Subcutaneous abdominal adipose tissue (tissue), 5 donors: ENCODE data around the gene ASB9.

Experiments used
- H3K27ac ChIP-seq: one replicate; pipeline ENCODE4 v1.7.0; 2013; ENCODE audit warnings: low read depth, mild to moderate bottlenecking, inconsistent platforms, low read length, moderate library complexity
- H3K27me3 ChIP-seq, 5 donors: one replicate each; pipeline ENCODE4 v1.7.0; 2013; ENCODE audit warnings: low read length in 5 of 5, inconsistent platforms in 1 of 5; ENCODE audit not compliant: control insufficient read depth in 5 of 5, insufficient read depth in 4 of 5
- H3K36me3 ChIP-seq, 5 donors: one replicate each; pipeline ENCODE4 v1.7.0; 2013; ENCODE audit warnings: low read length in 5 of 5; ENCODE audit not compliant: control insufficient read depth in 5 of 5, insufficient read depth in 5 of 5
- H3K4me1 ChIP-seq, 5 donors: one replicate each; pipeline ENCODE4 v1.7.0; 2013; ENCODE audit warnings: low read length in 5 of 5, mild to moderate bottlenecking in 3 of 5, moderate library complexity in 1 of 5; ENCODE audit not compliant: control insufficient read depth in 5 of 5, insufficient read depth in 5 of 5
- H3K4me3 ChIP-seq, 5 donors: one replicate each; pipeline ENCODE4 v1.7.0; 2013; ENCODE audit warnings: low read length in 5 of 5, low read depth in 1 of 5
- H3K9ac ChIP-seq, 5 donors: one replicate each; pipeline ENCODE4 v1.7.0; 2013; ENCODE audit warnings: low read length in 5 of 5, mild to moderate bottlenecking in 4 of 5, moderate library complexity in 3 of 5
- H3K9me3 ChIP-seq, 5 donors: one replicate each; pipeline ENCODE4 v1.7.0; 2013; ENCODE audit warnings: low read length in 5 of 5; ENCODE audit not compliant: control insufficient read depth in 5 of 5
- donor health status: healthy.
- donor health status: healthy.
- donor health status: healthy.
- donor health status: healthy.
- donor health status: healthy.

The ASB9 gene

DNA sequence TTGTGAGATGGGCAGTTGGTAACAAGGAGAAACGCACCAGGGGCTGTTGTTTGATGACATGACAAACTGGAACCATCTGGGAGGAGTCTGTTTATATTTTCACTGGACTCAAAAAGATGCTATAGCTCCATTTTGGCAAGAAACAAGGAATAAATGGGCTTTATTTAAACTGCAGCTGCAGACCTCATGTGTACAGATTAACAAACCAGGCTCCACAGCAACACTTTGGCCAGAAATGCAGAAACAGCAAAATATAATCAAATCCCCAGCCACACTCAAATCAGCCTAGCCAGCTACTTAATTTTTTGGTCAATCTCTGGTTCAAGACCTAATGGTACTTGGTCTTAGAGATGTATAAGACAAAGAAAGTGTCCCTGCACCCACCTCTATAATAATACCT, 52.7 kb downstream of the ASB9 start:
- H3K4me1 ChIP-seq = no peaks in the 10 kb centered on the region
- no peak overlapping the region for H3K9ac ChIP-seq
- H3K27ac ChIP-seq = no peak overlapping the region
- H3K4me3 ChIP-seq = no peak overlapping the region
- H3K27me3 ChIP-seq = peaks cover 0 to 17% (median 3%) of the 10 kb centered on the region in 5 donors
- H3K9me3 ChIP-seq = no peaks in the 10 kb centered on the region
- H3K36me3 ChIP-seq = no peaks in the 10 kb centered on the region

DNA sequence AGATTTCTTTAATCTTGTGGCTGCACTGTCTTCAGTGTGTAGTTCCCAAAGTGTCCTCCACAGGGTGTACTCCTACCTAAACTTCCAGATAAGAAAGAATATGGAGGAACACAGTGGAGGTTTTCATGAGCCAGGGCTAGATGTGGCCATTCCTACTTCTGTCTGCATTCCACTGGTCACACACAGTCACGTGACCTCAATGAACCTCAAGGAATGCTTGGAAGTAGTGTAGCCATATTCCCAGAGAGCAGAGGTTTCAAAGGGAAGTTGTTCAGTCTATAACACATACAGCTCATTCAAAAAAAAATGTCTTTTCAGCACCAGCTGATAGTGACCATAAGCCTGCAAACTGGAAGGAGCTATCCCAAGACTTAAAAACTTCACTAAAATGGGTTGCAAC, 53.6 kb downstream of the ASB9 start:
- Histone ChIP-seq H3K27ac (no peak overlapping the region), H3K9me3 (no peaks in the 10 kb centered on the region), H3K9ac (no peak overlapping the region), H3K36me3 (no peaks in the 10 kb centered on the region), H3K27me3 (peaks cover 0 to 17% (median 3%) of the 10 kb centered on the region in 5 donors), H3K4me3 (no peak overlapping the region), H3K4me1 (no peaks in the 10 kb centered on the region)

DNA sequence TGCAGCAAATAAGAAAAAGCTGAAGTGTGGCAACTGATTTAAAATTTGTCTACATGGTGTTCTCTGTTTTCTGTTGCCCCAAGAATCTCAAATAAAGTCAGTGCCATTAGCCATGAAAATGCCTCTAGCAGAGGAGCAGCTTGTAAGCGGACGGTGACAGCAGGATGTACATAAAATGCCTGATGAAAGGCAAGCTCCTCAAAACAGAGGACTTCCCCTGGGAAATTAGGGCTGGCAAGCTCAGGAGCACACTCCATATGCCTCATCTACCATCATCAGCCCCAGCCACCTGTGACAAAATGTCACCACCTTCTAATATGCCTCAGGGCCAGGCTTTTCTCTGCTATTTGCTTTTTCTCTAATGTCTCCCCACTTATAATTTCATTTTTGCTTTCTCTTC, 54.5 kb downstream of the ASB9 start:
- no peak overlapping the region for H3K4me3 ChIP-seq
- no peaks in the 10 kb centered on the region for H3K36me3 ChIP-seq
- H3K4me1 ChIP-seq = peaks cover 0 to under 1% (median 0%) of the 10 kb centered on the region in 5 donors
- no peak overlapping the region for H3K27ac ChIP-seq
- peaks cover 0 to 17% (median 3%) of the 10 kb centered on the region in 5 donors for H3K27me3 ChIP-seq
- no peak overlapping the region for H3K9ac ChIP-seq
- H3K9me3 ChIP-seq = no peaks in the 10 kb centered on the region

DNA sequence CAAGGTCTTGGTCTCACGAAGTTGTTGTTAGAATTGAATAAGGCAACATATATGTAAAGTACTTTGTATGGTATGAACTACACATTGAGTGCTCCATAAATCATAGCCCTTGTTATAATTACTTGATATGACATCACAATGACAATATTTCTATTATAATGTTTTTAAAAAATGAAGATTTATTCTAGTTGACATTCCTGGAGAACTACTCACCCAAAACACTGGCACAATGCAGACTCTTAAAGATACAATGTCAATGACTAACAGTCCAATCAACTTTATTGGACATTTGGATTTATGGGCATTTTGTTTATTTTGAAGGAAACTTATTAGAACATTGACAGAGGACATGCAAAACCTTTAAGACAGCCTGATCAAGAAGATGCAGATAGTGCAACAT, 55.3 kb downstream of the ASB9 start:
- Histone ChIP-seq H3K36me3 (no peaks in the 10 kb centered on the region), H3K9ac (no peak overlapping the region), H3K9me3 (no peaks in the 10 kb centered on the region), H3K4me3 (no peak overlapping the region), H3K27me3 (peaks cover 0 to 14% (median 3%) of the 10 kb centered on the region in 5 donors), H3K4me1 (peaks cover 0 to 2% (median 0%) of the 10 kb centered on the region in 5 donors), H3K27ac (no peak overlapping the region)

DNA sequence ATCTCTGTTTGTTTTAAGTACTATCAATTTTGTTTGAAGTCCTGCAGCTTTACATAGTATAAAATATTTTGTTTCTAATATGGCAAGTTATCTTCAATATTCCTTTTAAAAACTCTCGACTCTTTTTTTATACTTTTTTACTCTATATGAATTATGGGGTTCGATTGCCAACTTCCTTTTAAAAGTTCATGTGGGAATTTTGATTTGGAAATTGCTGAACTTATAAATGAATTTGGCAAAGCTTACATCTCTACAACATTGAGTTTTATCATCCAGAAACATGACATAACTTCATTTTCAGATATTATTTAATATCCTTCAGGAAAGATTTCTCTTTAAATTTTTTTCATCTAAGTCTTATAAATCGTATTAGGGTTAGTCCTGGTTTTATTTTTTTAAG, 60.8 kb downstream of the ASB9 start:
- no peak overlapping the region for H3K27ac ChIP-seq
- H3K4me1 ChIP-seq = peaks cover 0 to 2% (median 0%) of the 10 kb centered on the region in 5 donors
- H3K27me3 ChIP-seq = peaks cover 0 to 3% (median 0%) of the 10 kb centered on the region in 5 donors
- H3K9ac ChIP-seq = no peak overlapping the region
- H3K4me3 ChIP-seq = no peak overlapping the region
- H3K9me3 ChIP-seq = no peaks in the 10 kb centered on the region
- H3K36me3 ChIP-seq = no peaks in the 10 kb centered on the region

DNA sequence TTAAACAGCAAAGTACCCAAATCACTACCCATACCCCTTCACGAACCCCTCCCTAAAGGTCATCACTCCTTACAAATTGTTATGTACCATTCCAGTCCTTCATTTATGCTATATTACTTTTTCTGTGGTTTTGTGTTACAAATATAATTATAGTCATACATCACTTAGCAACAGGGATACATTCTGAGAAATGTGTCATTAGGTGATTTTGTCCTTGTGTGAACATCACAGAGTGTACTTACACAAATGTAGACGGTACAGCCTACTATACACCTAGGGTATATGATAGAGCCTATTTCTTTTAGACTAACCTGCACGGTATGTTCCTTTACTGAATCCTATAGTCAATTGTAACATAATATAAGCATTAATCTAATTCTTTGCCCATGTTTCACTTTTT, 61.9 kb downstream of the ASB9 start:
- H3K36me3 ChIP-seq = no peaks in the 10 kb centered on the region
- H3K4me3 ChIP-seq = no peak overlapping the region
- H3K4me1 ChIP-seq = peaks cover 0 to 2% (median 0%) of the 10 kb centered on the region in 5 donors
- H3K9me3 ChIP-seq = no peaks in the 10 kb centered on the region
- H3K27me3 ChIP-seq = peaks cover 0 to 3% (median 0%) of the 10 kb centered on the region in 5 donors
- H3K9ac ChIP-seq = no peak overlapping the region
- H3K27ac ChIP-seq = no peak overlapping the region

DNA sequence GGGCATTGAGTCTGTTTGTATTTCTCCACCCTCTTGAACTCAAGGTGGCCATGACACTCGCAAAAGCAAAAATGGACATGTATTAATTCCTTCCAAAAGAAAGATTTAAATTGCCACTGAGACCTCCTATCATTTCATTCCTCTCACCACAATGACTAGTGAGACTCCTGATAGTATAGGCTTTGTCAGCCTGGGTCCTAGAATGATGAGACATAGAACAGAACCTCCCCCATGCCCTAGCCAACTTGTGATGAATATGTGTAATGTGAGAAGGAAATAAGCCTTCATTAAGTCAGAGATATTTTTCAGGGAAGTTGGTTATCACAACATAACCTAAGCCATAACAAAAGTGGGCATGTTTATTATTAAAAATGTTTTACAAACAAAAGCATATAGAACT, 62.5 kb downstream of the ASB9 start:
- H3K36me3 ChIP-seq = no peaks in the 10 kb centered on the region
- peaks cover 0 to 2% (median 0%) of the 10 kb centered on the region in 5 donors for H3K4me1 ChIP-seq
- no peak overlapping the region for H3K27ac ChIP-seq
- no peak overlapping the region for H3K9ac ChIP-seq
- H3K4me3 ChIP-seq = no peak overlapping the region
- H3K9me3 ChIP-seq = no peaks in the 10 kb centered on the region
- H3K27me3 ChIP-seq = peaks cover 0 to 3% (median 0%) of the 10 kb centered on the region in 5 donors

DNA sequence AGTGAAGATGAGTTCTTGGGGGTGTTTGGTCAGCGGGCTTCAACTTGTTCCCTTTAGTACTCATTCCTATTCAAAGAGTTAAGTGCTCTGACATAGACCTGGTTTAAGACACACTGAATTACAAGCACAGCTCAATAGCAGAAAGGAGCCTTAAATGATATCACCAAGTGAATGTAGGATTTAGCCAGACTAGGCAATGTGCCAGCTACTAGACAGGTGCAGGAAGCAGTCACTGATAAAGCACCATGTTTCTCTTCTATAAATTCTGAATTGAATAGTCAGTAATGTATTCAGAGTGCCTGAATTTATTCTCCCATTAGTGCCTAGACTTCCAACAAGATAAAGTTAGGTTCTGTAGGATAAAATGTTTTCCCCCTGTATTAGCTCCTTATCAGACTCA, 63.6 kb downstream of the ASB9 start:
- Histone ChIP-seq H3K36me3 (no peaks in the 10 kb centered on the region), H3K9me3 (no peaks in the 10 kb centered on the region), H3K27me3 (peaks cover 0 to 3% (median 3%) of the 10 kb centered on the region in 5 donors), H3K4me3 (no peak overlapping the region), H3K27ac (no peak overlapping the region), H3K4me1 (peaks cover 0 to 2% (median 0%) of the 10 kb centered on the region in 5 donors), H3K9ac (no peak overlapping the region)

DNA sequence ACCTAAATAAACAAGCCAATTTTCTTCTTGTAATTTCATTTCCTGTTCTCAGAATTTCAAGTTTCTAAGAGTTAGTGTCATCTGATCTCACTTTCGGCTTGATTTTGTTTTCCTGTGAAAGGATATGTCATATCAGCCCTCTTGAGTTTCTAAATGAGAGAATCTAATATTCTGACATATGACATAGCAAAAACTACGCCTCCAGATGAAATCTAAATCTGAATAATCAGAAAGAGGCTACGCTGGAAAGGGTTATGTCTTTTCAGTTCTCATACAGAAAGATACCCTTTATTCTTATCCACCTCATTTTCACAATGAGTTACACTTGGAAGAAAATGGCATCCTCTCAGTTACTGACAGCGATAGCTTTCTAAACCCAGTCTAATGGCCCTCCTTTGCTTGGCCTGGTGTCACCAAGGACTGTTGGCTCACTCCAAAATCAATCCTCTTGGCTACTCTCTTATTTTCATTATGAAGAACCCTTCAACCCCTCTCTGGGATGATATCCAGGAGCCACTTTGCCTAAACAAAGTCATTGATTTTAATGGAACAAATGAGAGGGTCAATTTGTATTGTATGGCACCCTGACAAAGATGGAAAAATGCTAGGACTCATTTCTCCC, 65.6 kb downstream of the ASB9 start:
- H3K4me1 ChIP-seq = no peaks in the 10 kb centered on the region

DNA sequence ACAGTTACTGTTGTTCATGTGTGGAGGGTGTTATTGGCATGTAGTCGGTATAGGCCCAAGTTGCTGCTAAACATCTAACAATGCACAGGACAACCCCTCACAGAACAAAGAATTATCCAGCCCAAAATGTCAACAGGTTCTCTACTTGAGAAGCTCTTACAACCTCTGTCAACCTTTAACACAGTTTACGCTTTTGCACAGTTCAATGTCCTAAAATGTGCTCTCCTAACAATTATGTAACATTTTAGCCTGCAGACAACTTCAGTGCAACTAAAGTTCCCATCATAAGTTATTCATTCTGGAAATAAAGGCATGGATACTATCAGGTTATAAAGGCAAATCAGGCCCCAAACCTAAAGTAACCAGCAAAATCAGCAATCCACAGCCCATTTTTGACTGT, 66.2 kb downstream of the ASB9 start:
- Histone ChIP-seq H3K27ac (no peak overlapping the region), H3K36me3 (no peaks in the 10 kb centered on the region), H3K4me3 (no peak overlapping the region), H3K9me3 (peaks cover 0 to 3% (median 0%) of the 10 kb centered on the region in 5 donors), H3K4me1 (no peaks in the 10 kb centered on the region), H3K27me3 (peaks cover 0 to 7% (median 4%) of the 10 kb centered on the region in 5 donors), H3K9ac (no peak overlapping the region)

More for the DNA sequence above, 65.6 kb downstream of the ASB9 start:
- Histone ChIP-seq H3K9ac (no peak overlapping the region), H3K9me3 (peaks cover 0 to 3% (median 0%) of the 10 kb centered on the region in 5 donors), H3K36me3 (no peaks in the 10 kb centered on the region), H3K27ac (no peak overlapping the region), H3K4me3 (no peak overlapping the region), H3K27me3 (peaks cover 0 to 7% (median 4%) of the 10 kb centered on the region in 5 donors)
